OCI-LY7 (cell line): Measurements from ENCODE around the gene CENPV.
"Not testable (repeated sequence)": the region's sequence is repeated elsewhere in the genome, so short reads cannot be mapped to it uniquely, and the experiment has no call there.

Experiments used
- CTCF ChIP-seq: fragments of 200-600 bp; sonication (generic); conservative IDR thresholded peaks from 2 replicates; pipeline ENCODE4 v1.5.1; 2014; ENCODE audit warnings: mild to moderate bottlenecking, antibody characterized with exemption, low read length, moderate library complexity, mixed read lengths
- EZH2phosphoT487 ChIP-seq: fragments of 200-600 bp; sonication (generic); IDR thresholded peaks from 2 replicates; pipeline ENCODE4 v1.6.1; 2018; ENCODE audit warnings: low read depth, borderline replicate concordance, mild to moderate bottlenecking, mixed run types, antibody characterized with exemption, low read length, moderate library complexity, mixed read lengths

GRCh38 chr17:16296072-16296471 is 57.2 kb downstream of the CENPV start:
- TF ChIP-seq CTCF, EZH2phosphoT487: not testable (repeated sequence)
